IPS-NIHi11 (cell line): ENCODE data around the gene IFNL1.
A peak's percentile ranks its signal among the peaks of the same experiment; 100 is the strongest.
"Not testable (repeated sequence)": the region's sequence is repeated elsewhere in the genome, so short reads cannot be mapped to it uniquely, and the experiment has no call there.

Experiments used
- DNase-seq: peaks from one replicate; pipeline ENCODE4 v3.0.0; 2012; ENCODE audit warnings: mixed read lengths, low spot score

Gene IFNL1

DNA sequence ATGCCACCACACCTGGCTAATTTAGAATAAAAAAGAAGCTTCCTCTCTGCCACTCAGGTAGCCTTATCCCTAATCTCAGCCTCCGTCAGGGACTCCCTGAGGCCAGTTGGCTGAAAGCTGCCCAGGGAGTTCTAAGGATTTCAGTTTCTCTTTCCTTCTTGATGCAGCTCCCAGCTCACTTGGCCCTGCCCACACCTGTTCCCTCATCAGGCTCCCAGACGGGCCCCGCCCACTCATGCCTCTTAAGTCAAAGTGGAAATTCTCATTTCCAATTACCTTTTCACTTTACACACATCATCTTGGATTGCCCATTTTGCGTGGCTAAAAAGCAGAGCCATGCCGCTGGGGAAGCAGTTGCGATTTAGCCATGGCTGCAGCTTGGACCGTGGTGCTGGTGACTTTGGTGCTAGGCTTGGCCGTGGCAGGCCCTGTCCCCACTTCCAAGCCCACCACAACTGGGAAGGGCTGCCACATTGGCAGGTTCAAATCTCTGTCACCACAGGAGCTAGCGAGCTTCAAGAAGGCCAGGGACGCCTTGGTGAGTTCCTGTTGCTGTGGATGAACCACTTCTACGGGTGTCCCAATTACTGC is at the start of gene IFNL1:
IFNL1 (plus strand) TSS at position 353 of the 591 bp plus-strand sequence; CDS start at position 368, 15 bp downstream.
- DNase-seq, result peak; percentile 25

DNA sequence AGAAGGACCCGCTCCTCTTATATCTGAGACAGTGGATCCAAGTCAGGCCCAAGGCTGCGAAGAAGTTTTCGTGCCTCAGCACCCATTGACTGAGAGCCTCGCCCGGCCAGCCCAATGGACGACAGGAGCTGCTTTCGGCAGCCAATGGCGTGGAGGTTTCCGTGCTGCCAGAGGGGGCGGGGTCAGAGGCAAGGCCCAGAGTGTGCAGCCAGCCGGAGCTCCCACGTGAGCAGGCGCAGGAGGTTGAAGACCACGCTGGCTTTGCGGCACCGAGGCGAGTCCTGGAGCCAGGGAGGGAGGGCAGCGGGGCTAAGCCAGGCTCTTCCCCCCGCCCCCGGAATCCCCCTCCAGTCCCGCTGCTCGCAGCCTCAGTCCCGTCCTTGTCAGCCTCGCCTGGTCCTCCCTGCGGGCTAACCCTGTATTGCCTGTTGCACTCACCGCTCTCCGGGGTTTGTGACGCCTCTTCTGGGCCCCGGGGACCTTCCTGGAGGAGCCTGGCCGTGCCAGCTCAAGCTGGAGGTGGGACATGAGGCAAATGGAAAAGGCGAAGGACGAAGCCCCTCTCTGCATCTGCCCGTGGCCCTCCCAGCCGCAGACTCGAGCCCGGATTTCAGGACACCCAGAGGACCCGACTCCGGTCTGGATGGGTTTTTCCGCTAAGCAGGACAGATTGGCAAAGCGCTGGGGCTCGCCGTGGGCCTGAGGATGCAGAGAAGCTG is 49.1 kb upstream of the IFNL1 start:
- peak; percentile 86 for DNase-seq

DNA sequence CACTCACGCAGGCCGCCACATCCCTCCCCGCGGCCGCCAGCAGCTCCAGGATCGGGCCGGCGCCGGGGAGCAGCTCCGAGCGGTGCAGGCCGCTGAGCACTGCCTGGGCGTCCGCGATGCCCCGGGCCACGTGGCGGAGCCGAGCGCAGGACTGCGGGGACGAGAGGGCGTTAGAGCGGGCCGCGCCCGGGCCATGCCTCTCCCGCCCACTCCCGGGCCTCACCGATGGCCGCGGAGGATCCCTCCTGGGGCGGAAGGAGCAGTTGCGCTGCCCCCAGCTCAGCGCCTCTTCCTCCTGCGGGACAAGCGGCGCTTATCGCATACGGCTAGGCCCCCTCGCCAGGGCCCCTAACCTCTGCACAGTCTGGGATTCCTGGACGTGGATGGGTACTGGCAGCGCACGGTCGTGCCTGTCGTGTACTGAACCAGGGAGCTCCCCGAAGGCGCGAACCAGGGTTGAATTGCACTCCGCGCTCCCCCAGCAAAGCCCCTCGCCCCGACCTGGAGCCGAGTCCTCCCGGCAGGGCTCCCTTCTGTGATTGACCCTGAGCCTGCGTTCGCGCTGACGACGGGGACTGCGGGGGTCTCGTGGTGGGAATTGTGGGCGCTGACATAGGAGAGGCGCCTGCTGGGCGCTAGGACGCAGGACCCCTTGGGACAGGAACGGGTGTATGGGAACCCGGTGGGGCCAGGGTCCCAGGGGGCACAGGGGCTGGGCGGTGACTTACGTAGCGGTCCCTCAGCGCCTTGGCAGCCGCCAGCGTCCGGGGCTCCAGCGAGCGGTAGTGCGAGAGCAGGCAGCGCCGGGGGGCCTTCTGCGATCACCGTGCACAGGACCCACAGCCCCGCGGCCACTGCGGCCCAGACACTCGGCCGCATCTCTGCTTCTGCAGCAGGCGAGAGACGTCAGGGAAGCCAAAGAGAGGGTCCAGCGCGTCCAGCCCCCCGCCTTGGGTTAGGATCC is 48.2 kb upstream of the IFNL1 start:
- peak; percentile 66 for DNase-seq

DNA sequence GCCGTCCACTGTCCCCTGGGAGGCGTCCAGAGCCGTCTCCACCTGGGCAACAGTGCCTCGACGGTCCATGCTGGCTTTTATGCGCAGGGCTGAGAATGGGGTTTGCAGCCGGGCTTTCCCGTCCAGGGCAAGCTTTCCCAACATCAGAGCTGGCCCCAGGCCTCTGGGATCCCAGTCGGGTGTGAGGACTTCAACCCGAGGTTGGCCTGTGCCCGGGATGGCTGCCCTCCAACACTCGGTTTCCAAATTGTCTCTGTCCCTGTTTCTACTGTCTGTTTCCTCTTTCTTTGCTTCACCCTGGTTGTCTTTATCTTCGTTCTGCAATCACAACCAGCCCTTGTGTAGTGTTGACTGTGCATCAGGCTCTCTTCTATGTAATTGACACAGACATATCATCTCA is 47.4 kb upstream of the IFNL1 start, which contains the start of gene IFNL4:
IFNL4 (minus strand) TSS at position 51 of the 400 bp plus-strand sequence.
- DNase-seq, result no peak

DNA sequence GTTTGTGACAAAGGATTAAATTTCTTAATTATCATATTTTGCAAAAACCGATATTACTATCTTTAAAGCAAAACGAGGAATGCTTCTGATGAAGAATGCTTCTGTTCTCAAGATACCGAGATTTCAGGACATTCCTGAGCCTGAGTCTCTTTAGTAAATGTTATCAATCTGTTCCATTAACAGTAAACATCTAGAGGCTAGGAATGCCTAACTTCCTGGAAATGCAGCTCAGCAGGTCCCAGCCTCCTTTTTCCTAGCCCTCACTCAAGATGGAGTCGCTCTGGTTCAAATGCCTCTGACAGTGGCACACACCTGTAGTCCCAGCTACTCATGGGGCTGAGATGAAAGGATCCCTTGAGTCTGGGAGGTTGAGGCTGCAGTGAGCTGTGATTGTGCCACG is 45.1 kb upstream of the IFNL1 start:
- no peak for DNase-seq

DNA sequence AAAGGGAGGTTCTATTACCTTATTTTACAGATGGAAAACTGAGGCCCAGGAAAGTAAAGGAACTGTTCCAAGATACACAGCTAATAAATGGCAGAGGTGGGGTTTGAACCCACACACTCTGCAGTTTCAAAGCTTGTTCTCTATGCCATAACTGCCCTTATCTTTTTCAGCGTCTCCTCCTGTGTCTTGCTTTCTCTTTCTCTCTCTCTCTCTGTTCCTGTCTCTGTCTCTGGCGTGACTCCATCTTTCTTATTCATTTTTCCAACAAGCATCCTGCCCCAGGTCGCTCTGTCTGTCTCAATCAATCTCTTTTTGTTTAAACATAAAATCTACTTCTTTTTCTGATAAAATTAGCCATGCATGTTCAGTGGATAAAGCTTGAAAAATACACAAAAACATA is 44.4 kb upstream of the IFNL1 start:
- no peak for DNase-seq

DNA sequence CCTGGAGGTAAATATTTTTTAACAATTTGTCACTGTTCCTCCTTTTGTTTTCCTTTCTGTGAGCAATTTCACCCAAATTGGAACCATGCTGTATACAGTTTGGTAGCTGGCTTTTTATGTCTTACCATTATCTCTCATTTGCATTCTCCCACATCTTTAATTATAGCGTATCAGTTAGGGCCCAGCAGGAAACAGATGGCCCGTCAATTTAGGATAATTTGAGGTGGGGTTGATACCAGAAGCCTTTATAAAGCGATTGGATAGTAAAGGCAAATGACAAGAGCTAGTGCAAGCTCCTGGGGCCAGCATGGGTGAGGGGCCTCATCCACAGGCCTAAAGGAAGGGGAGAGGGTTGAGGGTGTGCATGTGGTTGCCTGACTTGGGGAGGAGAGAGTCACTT is 43.7 kb upstream of the IFNL1 start:
- DNase-seq, result no peak

DNA sequence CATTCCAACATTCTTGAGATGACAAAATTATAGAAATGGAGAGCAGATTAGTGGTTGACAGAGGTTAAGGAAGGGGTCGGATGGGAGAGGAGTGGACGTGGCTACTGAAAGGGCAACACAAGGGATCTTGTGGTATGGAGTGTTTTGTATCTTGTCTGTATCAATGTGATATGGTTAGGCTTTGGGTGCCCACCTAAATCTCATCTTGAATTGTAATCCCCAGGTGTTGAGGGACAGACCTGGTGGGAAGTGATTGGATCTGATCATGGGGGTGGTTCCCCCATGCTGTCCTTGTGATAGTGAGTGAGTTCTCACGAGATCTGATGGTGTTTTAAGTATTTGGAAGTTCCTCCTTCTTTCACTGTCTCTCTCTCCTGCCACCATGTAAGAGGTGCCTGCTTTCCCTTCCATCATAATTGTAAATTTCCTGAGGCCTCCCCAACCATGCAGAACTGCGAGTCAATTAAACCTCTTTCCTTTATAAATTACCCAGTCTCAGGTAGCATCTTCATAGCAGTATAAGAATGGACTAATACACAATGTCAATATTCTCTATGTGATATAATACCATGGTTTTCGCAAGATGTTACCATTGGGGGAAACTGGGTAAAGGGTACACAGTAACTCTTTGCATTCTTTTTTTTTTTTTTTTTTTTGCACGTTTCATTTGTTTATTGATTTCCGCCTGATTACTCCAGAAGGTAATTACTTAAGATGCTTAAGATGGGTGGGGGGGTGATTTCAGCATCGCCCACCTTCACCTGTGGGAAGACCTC is 42.6 kb upstream of the IFNL1 start:
- no peak for DNase-seq

DNA sequence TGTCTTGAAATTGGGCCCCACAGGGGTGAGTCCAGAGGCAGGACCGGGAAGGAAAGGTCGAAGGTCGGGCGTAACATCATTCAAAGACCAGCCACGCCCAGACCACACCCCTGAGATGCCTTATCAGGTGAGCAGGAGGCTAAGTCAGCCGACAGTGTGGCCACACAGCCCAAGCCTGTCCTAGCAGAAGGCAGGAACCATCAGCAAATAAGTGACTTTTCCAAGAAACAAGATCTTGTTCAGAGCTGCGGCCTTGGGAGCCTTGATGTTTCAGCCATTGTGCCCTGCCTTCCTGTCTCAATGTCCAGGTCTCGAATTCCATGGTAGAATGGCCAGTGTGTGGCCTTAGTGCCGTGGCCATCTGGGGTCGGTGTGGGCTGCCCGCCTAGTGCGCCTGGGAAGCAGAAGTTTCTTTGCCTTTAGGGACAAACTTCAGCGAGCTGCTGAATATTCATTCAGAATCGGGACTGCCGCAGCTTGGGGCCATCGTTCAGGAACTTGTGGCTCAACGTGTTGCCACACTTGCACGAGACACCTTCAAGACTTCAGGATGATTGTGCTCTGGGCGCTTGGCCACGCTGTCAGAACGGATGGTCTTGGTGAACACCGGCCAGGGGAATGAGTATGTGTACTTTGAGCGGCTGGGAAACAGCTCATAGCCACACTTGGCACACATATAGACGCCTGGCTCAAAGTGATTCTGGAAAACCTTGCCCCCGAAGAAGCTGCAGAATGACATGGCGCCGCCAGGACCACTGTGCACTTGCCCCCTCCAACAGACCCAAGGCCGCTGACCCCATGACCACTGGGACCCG is 41.5 kb upstream of the IFNL1 start:
- no peak for DNase-seq

DNA sequence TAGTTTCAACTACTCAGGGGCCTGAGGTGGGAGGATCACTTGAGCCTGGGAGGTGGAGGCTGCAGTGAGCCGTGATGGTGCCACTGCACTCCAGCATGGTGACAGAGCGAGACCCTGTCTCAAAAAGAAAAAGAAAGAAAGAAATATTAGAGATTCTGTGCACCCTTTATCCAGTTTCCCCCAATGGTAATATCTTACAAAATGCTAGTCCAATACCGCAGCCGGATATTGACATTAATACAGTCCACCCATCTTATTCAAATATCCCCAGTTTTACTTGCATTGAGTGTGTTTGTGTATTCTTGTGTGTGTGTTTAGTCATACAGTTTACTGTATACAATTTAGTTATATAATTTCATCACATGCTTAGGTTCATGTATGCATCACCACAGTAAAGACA is 39.0 kb upstream of the IFNL1 start:
- no peak for DNase-seq

DNA sequence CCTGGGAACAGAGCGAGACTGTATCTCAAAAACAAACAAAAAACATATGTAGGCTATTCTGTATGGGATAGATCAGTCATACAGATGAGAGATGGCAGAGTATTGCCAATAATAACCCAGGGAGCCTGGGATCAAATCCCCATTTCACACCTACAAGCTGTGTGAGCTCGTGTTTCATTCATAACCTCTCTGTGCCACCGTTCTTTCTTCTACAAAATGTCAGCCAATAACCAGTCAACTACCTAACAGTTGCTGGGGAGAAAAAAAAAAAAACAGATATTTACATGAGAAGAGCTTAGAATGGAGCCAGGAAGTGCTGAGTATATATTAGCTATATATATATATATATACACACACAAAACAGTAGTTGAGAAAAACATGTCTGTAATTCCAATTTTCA is 34.5 kb upstream of the IFNL1 start:
- no peak for DNase-seq

DNA sequence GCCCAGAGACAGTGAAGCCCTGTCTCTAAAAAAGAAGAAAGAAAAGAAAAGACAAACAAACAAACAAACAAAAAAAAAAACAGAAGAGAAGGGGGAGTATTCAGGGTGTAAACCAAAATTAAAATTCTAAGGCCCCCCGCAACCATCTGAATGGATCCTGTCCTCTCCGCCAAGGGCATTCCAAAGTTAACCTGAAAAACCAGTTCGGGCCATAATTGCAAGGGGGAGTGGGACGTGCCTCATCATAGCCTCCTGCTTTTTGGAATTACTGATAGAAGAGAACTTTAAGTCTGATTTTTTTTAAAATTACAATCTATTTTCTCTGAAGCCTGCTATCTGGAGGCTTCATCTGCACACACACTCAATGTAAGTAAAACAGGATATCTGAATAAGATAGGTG is 33.7 kb upstream of the IFNL1 start:
- DNase-seq, result no peak

DNA sequence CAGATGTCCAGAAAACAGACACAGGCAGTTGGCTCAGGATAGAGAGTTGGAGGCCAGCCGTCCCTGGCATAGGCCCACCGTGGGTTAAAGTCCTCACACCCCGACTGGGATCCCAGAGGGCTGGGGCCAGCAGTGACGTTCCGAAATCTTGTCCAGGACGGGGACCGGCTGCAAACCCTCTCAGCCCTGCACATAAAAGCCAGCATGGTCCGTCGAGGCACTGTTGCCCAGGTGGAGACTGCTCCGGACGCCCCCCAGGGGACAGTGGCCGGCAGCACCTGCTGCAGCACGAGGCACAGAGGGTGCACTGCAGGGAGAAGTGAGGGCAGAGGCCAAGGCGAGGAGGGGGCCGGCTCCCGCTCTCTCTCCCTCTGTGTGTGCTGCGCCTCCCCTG is 32.3 kb upstream of the IFNL1 start:
- DNase-seq, result peak; percentile 38

DNA sequence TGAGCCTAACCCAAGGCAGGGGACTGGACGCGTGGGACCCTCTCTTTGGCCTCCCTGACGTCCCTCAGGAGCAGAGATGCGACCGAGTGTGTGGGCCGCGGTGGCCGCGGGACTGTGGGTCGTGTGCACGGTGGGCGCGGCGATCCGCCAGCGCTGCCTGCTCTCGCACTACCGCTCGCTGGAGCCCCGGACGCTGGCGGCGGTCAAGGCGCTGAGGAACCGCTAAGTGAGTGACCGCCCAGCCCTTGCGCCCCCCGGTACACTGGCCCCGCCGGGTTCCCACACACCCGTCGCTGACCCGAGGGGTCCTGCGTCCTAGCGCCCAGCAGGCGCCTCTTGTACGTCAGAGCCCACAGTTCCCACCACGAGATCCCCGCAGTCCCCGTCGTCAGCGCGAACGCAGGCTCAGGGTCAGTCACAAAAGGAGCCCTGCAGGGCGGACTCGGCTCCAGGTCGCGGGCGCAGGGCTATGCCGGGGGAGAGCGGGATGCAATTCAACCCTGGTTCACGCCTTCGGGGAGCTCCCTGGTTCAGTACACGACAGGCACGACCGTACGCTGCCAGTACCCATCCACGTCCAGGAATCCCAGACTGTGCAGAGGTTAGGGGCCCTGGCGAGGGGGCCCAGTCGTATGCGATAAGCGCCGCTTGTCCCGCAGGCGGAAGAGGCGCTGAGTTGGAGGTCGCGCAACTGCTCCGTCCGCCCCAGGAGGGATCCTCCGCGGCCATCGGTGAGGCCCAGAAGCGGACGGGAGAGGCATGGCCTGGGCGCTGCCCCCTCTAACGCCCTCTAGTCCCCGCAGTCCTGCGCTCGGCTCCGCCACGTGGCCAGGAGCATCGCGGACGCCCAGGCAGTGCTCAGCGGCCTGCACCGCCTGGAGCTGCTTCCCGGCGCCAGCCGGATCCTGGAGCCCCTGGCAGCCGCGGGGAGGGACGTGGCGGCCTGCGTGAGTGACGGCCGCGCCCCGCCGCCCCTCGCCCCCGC is 31.6 kb upstream of the IFNL1 start:
- DNase-seq, result peak; percentile 67

DNA sequence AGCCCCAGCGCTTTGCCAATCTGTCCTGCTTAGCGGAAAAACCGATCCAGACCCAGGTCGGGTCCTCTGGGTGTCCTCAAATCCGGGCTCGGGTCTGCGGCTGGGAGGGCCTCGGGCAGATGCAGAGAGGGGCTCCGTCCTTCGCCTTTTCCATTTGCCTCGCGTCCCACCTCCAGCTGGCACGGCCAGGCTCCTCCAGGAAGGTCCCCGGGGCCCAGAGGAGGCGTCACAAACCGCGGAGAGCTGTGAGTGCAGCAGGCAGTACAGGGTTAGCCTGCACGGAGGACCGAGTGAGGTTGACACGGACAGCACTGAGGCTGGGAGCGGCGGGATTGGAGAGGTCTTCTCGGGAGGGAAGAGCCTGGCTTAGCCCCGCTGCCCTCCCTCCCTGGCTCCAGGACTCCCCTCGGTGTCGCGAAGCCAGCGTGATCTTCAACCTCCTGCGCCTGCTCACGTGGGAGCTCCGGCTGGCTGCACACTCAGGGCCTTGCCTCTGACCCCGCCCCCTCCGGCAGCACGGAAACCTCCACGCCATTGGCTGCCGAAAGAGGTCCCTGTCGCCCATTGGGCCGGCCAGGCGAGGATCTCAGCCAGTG is 30.8 kb upstream of the IFNL1 start:
- peak; percentile 79 for DNase-seq

DNA sequence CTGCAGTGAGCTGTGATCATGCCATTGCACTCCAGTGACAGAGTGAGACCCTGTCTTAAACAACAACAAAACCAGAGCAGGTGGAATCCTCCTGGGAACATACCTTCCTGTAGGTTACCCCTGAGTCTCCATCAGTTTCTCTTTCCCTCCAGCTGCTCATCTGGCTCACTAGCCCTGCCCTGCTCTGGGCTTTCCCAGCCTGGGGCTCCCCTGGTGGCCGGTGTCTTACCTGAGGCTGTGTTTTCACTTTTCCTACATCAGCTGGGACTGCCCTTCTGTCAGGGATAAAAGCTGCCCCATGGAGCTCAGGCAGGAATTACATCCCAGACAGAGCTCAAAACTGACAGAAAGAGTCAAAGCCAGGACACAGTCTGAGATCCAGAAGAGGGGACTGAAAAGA is 28.1 kb upstream of the IFNL1 start, which contains the start of gene IFNL2:
IFNL2 (plus strand) TSS at position 312 of the 400 bp plus-strand sequence. CDS start 173 bp downstream, outside the sequence.
- not testable (repeated sequence) for DNase-seq

DNA sequence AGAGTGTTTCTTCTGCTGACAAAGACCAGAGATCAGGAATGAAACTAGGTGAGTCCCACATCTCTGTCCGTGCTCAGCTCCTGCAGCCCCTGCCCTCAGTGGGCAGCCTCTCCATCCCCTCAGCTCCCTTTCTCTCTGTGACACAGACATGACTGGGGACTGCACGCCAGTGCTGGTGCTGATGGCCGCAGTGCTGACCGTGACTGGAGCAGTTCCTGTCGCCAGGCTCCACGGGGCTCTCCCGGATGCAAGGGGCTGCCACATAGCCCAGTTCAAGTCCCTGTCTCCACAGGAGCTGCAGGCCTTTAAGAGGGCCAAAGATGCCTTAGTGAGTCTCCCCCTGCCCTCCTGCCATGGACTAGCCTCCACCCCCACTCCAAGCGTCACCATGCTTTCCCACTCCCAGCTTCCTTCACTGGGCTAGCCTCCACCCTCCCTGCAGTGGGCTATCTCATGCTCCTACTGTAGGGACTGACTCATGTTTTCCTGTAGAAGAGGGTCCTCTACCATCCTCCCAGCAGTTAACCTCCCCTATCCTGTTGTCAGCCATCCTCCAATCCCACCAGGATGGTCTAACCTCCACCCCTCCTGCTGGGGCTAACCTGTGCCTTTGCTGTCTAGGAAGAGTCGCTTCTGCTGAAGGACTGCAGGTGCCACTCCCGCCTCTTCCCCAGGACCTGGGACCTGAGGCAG is 27.5 kb upstream of the IFNL1 start:
- not testable (repeated sequence) for DNase-seq

DNA sequence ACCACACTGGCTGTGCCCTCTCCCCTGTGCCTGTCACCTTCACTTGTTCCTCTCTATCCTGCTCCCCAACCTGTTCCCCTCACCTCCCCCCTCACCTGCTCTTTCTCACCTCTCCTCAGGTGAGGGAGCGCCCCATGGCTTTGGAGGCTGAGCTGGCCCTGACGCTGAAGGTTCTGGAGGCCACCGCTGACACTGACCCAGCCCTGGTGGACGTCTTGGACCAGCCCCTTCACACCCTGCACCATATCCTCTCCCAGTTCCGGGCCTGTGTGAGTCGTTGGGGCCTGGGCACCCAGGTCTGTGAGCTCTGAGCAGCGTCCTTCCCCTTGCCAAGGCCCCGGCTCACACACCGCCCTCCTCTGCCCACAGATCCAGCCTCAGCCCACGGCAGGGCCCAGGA is 26.8 kb upstream of the IFNL1 start:
- DNase-seq, result not testable (repeated sequence)
